ENCODE results near the gene MSI2.

MSI2 gene

DNA sequence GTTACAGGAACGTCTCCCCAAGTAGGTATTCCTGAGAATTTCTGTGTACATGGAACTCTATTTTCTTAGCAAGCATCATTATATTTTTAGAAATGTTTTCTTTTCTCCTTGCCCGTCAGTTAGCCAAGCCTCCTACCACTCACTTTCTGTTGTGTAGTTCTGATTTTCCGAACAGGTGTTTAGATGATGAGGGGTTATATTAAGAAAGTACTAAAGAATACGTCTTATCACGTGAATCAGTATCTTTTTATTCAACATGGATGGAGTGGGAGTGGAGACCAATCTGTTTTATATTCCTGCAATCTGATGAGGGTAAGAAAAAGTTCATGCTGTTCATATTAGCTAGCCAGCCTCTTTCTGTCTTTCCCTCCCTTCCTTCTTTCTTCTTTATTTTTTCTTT, 29.4 kb downstream of the MSI2 start:
- TF ChIP-seq, protein P1, sequence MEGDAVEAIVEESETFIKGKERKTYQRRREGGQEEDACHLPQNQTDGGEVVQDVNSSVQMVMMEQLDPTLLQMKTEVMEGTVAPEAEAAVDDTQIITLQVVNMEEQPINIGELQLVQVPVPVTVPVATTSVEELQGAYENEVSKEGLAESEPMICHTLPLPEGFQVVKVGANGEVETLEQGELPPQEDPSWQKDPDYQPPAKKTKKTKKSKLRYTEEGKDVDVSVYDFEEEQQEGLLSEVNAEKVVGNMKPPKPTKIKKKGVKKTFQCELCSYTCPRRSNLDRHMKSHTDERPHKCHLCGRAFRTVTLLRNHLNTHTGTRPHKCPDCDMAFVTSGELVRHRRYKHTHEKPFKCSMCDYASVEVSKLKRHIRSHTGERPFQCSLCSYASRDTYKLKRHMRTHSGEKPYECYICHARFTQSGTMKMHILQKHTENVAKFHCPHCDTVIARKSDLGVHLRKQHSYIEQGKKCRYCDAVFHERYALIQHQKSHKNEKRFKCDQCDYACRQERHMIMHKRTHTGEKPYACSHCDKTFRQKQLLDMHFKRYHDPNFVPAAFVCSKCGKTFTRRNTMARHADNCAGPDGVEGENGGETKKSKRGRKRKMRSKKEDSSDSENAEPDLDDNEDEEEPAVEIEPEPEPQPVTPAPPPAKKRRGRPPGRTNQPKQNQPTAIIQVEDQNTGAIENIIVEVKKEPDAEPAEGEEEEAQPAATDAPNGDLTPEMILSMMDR (conservative IDR thresholded peaks at IDR 0.05) = no peak

GRCh38 chr17:57286399-57287105, 30.2 kb downstream of the MSI2 start:
- peak overlapping the region; percentile 48 for H3K27ac ChIP-seq
- TF ChIP-seq, protein P1 (conservative IDR thresholded peaks at IDR 0.05) = no peak

More for the DNA sequence above, 29.4 kb downstream of the MSI2 start:
- peak overlapping the region; percentile 48 for H3K27ac ChIP-seq

GRCh38 chr17:57288040-57288772, 31.9 kb downstream of the MSI2 start:
- H3K27ac ChIP-seq = peak overlapping the region; percentile 48; the same call in 1 of the 2 replicates

GRCh38 chr17:57288773-57289121, 32.4 kb downstream of the MSI2 start:
- TF ChIP-seq, protein P1 (conservative IDR thresholded peaks at IDR 0.05) = no peak
- H3K27ac ChIP-seq = no peak overlapping the region

More at GRCh38 chr17:57288040-57288772, 31.9 kb downstream of the MSI2 start:
- TF ChIP-seq, protein P1 (conservative IDR thresholded peaks at IDR 0.05) = no peak

GRCh38 chr17:57289130-57289529, 32.8 kb downstream of the MSI2 start:
- H3K27ac ChIP-seq = no peak overlapping the region
- TF ChIP-seq, protein P1 (conservative IDR thresholded peaks at IDR 0.05) = no peak

DNA sequence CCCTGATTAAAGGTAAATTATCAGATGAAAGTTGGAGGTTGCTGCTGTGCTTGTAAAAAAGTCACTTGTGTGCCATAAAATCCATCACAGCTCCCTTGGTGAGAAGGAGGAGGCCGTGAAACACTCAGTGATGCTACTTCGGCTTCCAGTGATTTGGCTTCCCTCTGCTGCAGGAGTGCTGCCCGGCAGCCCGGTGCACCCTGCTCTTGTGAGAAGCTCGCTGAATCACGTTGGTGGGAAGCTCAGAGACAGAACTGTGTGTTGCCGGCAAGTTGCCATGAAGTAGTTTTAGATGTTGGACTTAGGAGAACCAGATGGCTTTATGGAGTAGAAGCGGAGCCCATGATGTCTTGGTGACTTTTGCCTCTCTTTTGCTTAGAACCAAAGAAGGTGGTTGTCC, 33.3 kb downstream of the MSI2 start:
- TF ChIP-seq, protein P1 (conservative IDR thresholded peaks at IDR 0.05) = no peak
- H3K27ac ChIP-seq = no peak overlapping the region

- no peak overlapping the region for H3K27ac ChIP-seq
- TF ChIP-seq, protein P1 (conservative IDR thresholded peaks at IDR 0.05) = no peak
Observed at GRCh38 chr17:57290981-57291380, 34.7 kb downstream of the MSI2 start.

Measured in VCaP (cell line).